HG03571 (cell line): ENCODE measurements around the gene HIRA.
"Not testable (repeated sequence)": the region's sequence is repeated elsewhere in the genome, so short reads cannot be mapped to it uniquely, and the experiment has no call there.

Source experiments
- ATAC-seq: cut with Tn5 transposase; IDR thresholded peaks from one replicate; pipeline ENCODE4 v1.9.1; 2021; ENCODE audit not compliant: unreplicated experiment

Gene HIRA

DNA sequence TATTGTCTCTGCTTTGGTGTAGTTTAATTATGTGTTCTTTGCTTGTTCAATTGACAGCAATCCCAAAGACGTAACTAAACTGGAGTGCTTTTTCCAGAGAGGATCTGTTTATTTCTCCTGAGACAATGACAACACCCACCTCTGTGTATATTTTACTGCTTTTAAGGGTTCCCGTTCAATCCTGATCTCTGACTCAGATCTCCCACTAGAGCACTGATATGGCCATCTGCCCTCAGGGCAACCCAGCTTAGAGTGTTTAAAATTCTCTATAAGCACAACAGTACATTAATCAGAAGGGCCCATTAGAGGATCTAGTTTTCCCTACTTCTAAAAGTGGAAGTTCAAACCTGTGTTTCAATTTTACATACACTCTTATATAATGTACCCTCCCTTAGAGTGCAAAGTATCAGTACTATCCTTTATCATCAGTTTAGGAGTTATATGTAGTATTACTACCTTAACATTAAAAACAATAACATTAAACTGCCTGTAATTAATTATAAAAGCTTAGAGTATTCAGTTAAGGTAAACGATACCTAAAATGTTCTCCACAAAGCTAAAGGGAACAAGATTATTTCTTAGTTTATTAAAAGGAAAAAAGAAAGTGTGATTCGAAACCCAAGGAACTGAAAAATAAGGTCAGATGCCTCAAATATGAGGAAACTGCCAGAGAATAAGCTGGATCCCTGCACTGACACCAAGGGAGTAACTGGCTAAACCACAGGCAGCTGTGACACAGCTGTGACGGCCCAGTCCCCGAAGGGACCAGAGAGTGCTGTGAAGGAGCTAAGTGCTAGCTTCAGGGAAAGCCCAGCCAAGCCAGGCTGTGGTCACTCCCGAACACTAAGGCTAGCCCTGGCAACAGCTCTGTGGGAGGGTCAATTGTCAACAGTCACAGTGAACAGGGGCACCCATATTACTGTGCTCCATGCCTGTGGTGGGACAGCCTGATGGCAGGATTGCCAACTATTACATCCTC is 32.2 kb upstream of the HIRA start:
- no peak for ATAC-seq

- ATAC-seq: no peak
Observed at GRCh38 chr22:19463008-19463407, 31.5 kb upstream of the HIRA start.

GRCh38 chr22:19461506-19461905 is 30.0 kb upstream of the HIRA start:
- ATAC-seq: no peak

- ATAC-seq: no peak
Observed at GRCh38 chr22:19460036-19460435, 28.5 kb upstream of the HIRA start.

DNA sequence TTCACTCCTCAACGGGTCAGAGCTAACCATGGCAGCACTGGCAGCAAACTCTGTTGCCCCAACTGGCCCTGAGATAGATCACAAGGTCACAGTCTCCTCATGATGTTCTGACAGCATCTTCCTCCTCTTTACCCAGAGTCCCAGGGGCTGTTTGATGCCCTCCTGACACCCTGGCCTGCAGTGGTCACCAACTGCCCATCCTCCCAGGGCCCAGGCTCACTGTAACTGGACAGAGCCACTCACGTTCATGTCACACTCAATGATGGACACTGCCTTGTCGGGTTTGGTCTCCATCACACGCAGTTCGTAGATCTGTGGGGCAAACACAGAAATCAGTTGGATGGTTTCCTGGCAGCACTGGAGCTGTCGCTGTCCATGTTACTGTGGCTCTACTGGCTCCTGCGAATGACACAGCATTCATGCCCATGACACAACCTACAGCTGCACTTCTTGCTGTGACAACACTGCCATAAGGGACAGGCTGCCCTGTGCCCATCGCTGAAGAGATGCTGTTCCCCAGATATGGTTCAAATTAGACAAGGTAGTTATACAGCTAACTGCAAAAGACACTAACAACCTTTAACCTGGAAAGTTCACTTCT is 26.4 kb upstream of the HIRA start:
- ATAC-seq: no peak

GRCh38 chr22:19456541-19456940 is 25.0 kb upstream of the HIRA start:
- ATAC-seq: no peak

DNA sequence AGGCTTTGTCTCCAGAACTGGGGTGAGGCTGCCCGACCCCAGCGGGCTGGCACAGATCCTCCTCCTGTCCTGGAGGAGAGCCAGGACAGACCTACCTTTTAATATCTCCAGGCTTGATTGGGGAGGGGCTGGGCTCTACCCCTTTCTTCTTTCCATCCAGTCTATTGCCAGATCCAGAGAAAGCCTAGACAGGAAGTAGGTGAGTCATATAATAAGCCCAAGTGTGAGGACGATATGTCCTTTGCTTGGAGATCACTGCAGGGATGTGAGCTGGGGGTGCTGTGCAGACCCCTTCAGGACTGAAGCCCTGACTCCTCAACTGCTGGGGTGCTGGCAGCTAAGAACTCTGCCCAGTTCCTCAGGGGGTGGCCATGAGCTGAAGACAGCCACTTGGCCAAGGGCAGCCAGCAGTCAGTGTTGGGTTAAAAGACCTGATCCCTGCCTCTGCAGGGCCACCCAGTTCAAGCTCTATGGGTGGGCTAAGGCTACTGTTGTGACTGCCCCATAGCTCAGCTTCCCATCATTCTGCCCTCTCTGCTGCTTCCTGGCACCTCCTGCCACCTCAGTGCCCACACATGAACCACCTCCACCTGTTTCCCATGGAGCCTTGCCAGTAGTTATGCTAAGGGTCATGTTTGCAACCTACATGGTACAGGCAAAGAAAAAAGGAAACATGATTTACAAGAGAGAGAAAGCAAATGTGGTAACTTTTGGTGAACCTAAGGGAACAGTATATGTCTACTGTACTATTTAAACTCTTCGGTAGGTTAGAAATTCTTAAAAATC is 24.2 kb upstream of the HIRA start:
- ATAC-seq: no peak

- ATAC-seq: no peak
Observed at GRCh38 chr22:19455033-19455432, 23.5 kb upstream of the HIRA start.

DNA sequence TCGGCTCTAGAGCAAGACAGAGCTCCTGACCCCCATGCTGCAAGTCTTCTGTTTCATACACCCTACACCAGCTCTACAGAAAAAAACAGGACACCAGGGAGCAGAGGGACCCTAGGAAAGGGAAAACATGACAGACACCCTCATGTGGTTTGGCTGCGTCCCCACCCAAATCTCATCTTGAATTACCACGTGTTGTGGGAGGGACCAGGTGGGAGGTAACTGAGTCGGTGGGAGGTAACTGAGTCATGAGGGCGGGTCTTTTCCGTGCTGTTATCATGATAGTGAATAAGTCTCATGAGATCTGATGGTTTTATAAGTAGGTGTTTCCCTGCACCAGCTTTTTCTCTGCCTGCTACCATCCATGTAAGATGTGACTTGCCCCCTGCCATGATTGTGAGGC is 22.6 kb upstream of the HIRA start:
- ATAC-seq: no peak

DNA sequence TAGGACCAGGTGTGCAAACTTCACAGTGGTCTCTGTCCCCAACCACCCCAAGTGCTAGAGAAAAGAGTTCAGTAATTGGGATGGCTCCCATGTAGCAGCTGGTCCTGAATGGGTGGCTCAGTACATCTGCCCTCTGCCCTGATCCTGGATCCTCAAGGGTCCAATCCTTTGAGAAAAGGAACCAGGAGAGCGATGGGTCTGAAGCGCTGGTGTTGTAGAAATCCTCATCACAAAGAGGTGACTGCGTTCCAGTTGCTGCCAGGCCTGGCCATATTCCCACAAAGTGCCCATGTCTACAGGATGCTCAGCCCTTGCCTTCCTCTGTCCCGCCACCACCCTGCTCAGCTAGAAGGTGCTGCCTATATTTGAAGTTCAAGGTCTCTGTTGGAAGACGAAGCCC is 22.2 kb upstream of the HIRA start:
- ATAC-seq: no peak

DNA sequence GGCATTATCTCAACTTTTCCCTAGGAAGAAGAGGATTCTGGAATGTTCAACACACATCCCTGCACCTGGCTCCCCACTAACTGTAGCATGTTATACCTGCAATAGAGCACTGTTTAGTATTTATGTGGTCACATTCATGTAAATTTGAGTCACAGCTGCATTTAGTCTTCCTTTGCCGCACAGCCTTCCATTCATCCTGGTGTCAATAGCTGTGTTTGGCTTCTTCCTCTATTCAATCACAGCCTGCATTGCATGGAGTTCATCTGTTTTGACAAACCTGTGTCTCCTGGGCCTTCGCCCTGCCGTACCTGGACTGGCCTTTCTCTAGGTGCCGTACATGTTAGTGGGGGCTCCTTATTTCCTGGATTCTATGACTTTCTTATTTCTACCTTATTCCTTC is 20.0 kb upstream of the HIRA start:
- no peak for ATAC-seq

DNA sequence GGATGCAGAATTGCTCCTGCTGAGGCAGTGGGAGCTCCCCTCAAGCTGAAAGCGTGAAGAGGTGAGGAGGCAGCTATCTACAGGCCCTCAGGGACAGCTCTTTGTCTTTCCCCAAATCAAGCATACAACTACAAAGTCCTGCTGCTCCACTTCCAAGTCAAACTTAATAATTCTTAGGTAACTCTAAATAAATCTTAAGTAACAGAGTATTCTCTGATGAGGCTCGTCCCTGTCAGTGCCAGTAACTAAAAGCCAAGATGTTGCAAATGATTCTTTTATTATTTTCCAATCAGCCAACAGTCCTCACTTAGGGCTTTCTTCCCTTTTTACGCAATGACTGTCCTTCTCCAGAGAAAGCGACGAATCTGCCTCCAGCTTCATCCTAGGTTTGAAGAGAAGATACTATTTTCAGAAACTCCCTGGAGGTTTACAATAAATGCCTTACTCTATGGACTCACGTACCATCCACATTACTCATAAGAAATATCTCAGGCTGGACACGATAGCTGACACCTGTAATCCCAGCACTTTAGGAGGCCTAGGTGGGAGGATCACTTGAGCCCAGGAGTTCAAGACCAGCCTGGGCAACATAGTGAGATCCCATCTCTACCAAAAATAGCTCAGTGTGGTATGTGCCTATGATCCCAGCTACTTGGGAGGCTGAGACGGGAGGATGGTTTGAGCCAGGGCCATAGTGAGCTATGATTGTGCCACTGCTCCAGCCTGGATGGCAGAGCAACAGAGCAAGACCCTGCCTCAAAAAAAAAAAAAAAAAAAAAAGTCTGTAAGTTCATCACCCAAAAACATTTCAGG is 19.0 kb upstream of the HIRA start:
- ATAC-seq: no peak

GRCh38 chr22:19449422-19449767 is 17.9 kb upstream of the HIRA start:
- no peak for ATAC-seq

GRCh38 chr22:19448739-19449421 is 17.3 kb upstream of the HIRA start:
- ATAC-seq: no peak

GRCh38 chr22:19448076-19448607 is 16.6 kb upstream of the HIRA start:
- no peak for ATAC-seq

DNA sequence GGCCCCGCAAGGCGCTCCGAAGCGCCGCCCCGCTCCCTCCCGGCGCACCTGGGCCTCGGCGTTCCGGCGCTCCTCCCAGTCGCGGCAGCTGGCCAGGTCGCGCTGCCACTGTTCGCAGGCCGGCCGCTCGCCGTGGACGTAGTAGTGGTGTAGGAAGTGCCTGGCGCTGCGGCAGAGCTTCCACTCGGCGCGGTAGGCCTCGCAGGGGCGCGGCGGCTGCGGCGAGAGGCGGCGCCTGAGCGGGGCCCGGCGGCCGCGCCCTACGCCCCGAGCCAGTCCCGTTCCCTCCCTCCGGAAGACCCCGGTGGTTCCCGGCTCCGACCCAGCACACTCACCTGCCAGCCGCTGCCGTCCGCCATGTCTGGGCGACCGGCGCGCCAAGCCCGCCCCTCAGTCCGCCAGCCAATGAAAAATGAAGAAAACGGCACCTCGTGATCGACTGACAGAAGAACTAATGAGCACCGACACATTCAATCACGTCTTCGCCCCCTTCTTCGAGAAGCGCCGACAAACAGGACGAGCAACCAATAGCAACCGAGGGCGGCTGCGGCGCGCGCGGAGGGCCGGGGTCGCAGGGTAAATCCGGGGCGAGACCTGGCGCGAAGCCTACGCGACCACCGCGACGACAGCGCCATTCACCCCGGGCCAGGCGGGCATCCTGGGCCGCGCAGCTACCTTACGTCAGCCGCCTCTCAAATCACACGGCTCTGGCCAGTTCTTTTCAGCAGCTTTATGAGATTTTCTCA is 16.0 kb upstream of the HIRA start, which contains the start of gene C22orf39:
Gene C22orf39 (minus strand): TSS at position 382 of the 746 bp plus-strand sequence. CDS start 23 bp downstream, at position 359.
- ATAC-seq: peak; percentile 75

- ATAC-seq: no peak
Observed at GRCh38 chr22:19446603-19447329, 15.2 kb upstream of the HIRA start.

- not testable (repeated sequence) for ATAC-seq
Observed at GRCh38 chr22:19445279-19445982, 13.9 kb upstream of the HIRA start.
